Activated T-helper 9 cell treated with anti-CD3 and anti-CD28 coated beads, Interleukin-2, amount 50 U/mL, for 16 hours (primary cell): ENCODE results near the gene ACBD6.

Experiments
- DNase-seq: peaks from one replicate; pipeline ENCODE4 v3.0.0-alpha.2; 2020; ENCODE audit warnings: low read depth

ACBD6 gene

DNA sequence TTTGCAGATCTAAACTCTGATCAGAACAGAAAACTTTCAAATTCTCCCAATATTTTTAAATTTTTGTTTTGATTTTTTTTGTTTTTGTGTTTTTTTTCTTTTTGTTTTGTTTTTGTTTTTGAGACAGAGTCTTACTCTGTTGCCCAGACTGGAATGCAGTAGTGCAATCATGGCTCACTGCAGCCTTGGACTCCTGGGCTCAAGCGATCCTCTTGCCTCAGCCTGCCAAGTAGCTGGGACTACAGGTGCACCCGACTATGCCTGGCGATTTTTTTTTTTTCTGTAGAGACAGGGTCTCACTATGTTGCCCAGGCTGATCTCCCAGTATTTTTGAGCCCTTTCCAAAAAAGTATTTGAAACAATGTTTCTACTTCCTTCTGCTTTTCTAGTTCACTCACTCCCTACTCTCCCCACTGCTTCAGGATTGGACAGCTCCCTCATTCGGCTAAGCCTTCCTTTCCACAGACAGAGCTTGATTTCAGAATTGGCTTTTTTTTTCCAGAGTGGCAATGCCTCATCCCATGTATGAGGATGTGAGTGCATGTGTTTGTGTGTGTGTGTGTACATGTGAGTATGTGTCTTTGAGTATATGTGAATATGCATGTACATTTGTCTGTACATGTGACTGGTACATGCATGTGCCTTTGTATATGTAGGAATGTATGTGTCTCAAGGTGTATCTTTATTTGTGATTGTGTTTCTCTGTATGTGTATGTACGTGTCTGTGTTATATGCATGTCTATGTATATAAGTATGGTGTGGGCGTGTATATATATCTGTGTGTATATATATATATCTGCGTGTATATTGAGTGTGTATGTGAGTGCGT, 260.4 kb downstream of the ACBD6 start:
- DNase-seq: no peak

GRCh38 chr1:180239145-180240096, 263.0 kb downstream of the ACBD6 start:
- no peak for DNase-seq

GRCh38 chr1:180238675-180239074, 263.7 kb downstream of the ACBD6 start:
- DNase-seq: no peak
